Thyroid gland (tissue), 4 donors: ENCODE measurements around the gene RFPL4A. TPM values are rescaled to one million over a fixed set of nuclear protein-coding genes. Genes with fewer than 3 reads are reported as not detected.
"Not testable (repeated sequence)": the region's sequence is repeated elsewhere in the genome, so short reads cannot be mapped to it uniquely, and the experiment has no call there.

Experiments
- DNase-seq, 2 donors: peaks; one replicate each; pipeline ENCODE4 v3.0.0-alpha.2; 2019
- H3K27ac ChIP-seq, 3 donors: fragments of 200-600 bp; sonication (generic); 1 replicate in 2 of 3; 2 replicates in 1 of 3; pipeline ENCODE4 v1.5.1; 2016 to 2019; ENCODE audit warnings: mild to moderate bottlenecking in 1 of 3, moderate library complexity in 1 of 3
- H3K27me3 ChIP-seq: fragments of 200-600 bp; sonication (generic); one replicate; pipeline ENCODE4 v1.5.1; 2019
- H3K36me3 ChIP-seq, 2 donors: fragments of 200-600 bp; sonication (generic); one replicate each; pipeline ENCODE4 v1.5.1; 2016 to 2019
- H3K4me1 ChIP-seq, 2 donors: fragments of 200-600 bp; sonication (generic); one replicate each; pipeline ENCODE4 v1.5.1; 2017 to 2019
- H3K4me3 ChIP-seq, 3 donors: fragments of 200-600 bp; sonication (generic); replicated peaks in 1 of 3; 1 replicate in 2 of 3; 2 replicates in 1 of 3; pipeline ENCODE4 v1.5.1; 2016; ENCODE audit warnings: mild to moderate bottlenecking in 1 of 3
- H3K9me3 ChIP-seq: fragments of 200-600 bp; sonication (generic); one replicate; pipeline ENCODE4 v1.5.1; 2017
- CTCF ChIP-seq, 6 experiments: fragments of 200-600 bp in 3 of 6; fragments of 450-650 bp in 3 of 6; sonication (generic) in 3 of 6; IDR thresholded peaks; one replicate each; pipeline ENCODE4 v1.5.1; 2016 to 2019; ENCODE audit warnings: antibody characterized with exemption in 6 of 6, mild to moderate bottlenecking in 2 of 6, inconsistent platforms in 1 of 6, moderate library complexity in 1 of 6
- POLR2A ChIP-seq, 2 donors: fragments of 450-650 bp; IDR thresholded peaks; one replicate each; pipeline ENCODE4 v1.6.1; 2017; ENCODE audit warnings: antibody characterized with exemption in 2 of 2, mild to moderate bottlenecking in 2 of 2, moderate library complexity in 1 of 2
- WGBS, 2 donors: methylation state at CpG; one replicate each; pipeline ENCODE4 v1.1.5; 2017; 5-methylcytosine and 5-hydroxymethylcytosine counted together
- intact Hi-C: fragments of 100-400 bp; cut with DNase I; formaldehyde crosslinking; loops from one replicate; pipeline ENCODE4 v1.15.1; 2023
- total RNA-seq, 4 donors: library from RNA; depleted of rRNA; stranded (reverse); fragments of >200 nt; gene quantifications; one replicate each; pipeline ENCODE4 v1.2.3, GENCODE V29; 2016

Gene RFPL4A
- total RNA-seq, 4 donors from 2014 or later, result not detected

DNA sequence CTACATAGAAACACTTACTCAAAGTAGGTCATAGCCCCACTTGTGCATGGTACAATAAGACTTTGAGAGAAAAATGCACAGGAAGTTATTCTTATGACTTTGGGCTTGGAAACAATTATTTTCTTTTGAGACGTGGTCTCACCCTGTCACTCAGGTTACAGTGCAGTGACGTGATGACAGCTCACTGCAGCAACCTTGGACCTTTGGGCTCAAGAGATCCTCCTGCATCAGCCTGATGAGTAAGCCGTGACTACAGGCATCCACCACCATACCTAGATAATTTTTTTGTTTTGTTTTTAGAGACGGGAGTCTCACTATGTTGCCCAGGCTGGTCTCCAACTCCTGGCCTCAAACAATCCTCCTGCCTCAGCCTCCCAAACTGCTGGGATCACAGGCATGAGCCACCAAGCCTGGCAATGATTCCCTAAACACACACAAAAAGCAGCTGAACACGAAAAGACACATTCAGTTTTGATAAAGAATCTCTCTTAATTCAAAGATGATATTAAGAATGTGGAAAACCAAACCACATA lies 38.6 kb upstream of the RFPL4A start:
- Histone ChIP-seq H3K36me3 (no peaks in the 10 kb centered on the region), H3K27ac (no peak overlapping the region), H3K27me3 (no peaks in the 10 kb centered on the region), H3K9me3 (no peaks in the 10 kb centered on the region), H3K4me3 (no peak overlapping the region), H3K4me1 (no peaks in the 10 kb centered on the region)
- TF ChIP-seq CTCF (IDR thresholded peaks at IDR 0.05) (no peak), POLR2A (IDR thresholded peaks at IDR 0.05) (no peak)
- no peak for DNase-seq
- intact Hi-C loops, result no loop called here
- WGBS, 2 donors, result 53 to 61% methylated on average over 5 of the region's 5 CpGs

GRCh38 chr19:55720801-55721200 lies 38.1 kb upstream of the RFPL4A start:
- Histone ChIP-seq H3K4me1 (no peaks in the 10 kb centered on the region), H3K27ac (no peak overlapping the region), H3K9me3 (no peaks in the 10 kb centered on the region), H3K4me3 (no peak overlapping the region), H3K36me3 (no peaks in the 10 kb centered on the region), H3K27me3 (no peaks in the 10 kb centered on the region)
- intact Hi-C loops, result no loop called here
- TF ChIP-seq POLR2A (IDR thresholded peaks at IDR 0.05) (no peak), CTCF (IDR thresholded peaks at IDR 0.05) (no peak)
- WGBS, 2 donors, result 87 to 90% methylated on average over 3 of the region's 3 CpGs
- DNase-seq, result no peak

- no peak for TF ChIP-seq POLR2A (IDR thresholded peaks at IDR 0.05)
- no peak for TF ChIP-seq CTCF (IDR thresholded peaks at IDR 0.05)
- no peak overlapping the region for H3K27ac ChIP-seq
- H3K36me3 ChIP-seq, result no peaks in the 10 kb centered on the region
- 88 to 89% methylated on average over 8 of the region's 8 CpGs for WGBS, 2 donors
- no peaks in the 10 kb centered on the region for H3K9me3 ChIP-seq
- H3K4me1 ChIP-seq, result no peaks in the 10 kb centered on the region
- DNase-seq, result no peak
- intact Hi-C loops, result no loop called here
- no peak overlapping the region for H3K4me3 ChIP-seq
- H3K27me3 ChIP-seq, result no peaks in the 10 kb centered on the region
Observed at GRCh38 chr19:55723491-55723890, 35.4 kb upstream of the RFPL4A start.

DNA sequence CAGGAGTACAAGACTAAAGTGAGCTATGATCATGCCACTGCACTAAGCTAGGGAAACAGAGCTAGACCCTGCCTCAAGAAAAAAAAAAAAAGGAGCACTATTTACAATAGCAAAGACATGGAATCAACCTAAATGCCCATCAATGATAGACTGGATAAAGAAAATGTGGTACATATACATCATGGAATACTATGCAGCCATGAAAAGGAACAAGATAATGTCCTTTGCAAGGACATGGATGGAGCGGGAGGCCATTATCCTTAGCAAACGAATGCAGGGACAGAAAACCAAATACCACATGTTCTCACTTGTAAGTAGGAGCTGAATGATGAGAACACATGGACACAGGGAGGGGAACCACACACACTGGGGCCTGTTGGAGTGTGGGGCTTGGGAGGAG lies 28.5 kb upstream of the RFPL4A start:
- H3K4me3 ChIP-seq, H3K9me3 ChIP-seq, H3K27ac ChIP-seq, H3K36me3 ChIP-seq, H3K27me3 ChIP-seq, DNase-seq, intact Hi-C loops, H3K4me1 ChIP-seq: not testable (repeated sequence)
- whole genome bisulfite sequencing, 2 donors, result 73 to 85% methylated on average over 2 of the region's 2 CpGs

GRCh38 chr19:55738302-55738701 lies 20.6 kb upstream of the RFPL4A start, which contains the start of gene NLRP9:
NLRP9 (minus strand) TSS chr19:55738402; CDS start chr19:55738374, 28 bp downstream.
- no peak within 1 kb of the TSS for H3K27ac ChIP-seq
- DNase-seq, result no peak
- no peaks in the 10 kb centered on the region for H3K4me1 ChIP-seq
- TF ChIP-seq CTCF (IDR thresholded peaks at IDR 0.05) (no peak), POLR2A (IDR thresholded peaks at IDR 0.05) (no peak)
- H3K36me3 ChIP-seq, result no peaks in the 10 kb centered on the region
- H3K4me3 ChIP-seq, result no peak within 1 kb of the TSS
- H3K9me3 ChIP-seq, result no peaks in the 10 kb centered on the region
- 84 to 89% methylated on average over 3 of the region's 3 CpGs for WGBS, 2 donors
- H3K27me3 ChIP-seq, result no peaks in the 10 kb centered on the region
- intact Hi-C loops, result no loop called here

DNA sequence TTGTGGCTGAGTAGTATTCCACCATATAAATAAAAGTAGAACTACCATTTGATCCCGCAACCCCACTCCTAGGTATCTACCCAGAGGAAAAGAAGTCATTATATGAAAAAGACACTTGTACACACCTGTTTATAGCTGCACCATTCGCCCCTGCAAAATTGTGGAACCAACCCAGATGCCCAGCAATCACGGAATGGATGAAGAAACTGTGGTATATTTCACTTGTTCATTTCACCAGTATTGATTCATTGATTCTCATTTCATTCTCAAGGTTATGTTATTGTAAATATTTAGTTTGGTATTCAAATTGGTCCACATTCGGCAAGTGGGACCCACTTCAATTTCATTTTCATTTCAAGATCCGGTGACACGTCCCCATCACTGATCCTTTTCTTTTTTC lies 8.2 kb upstream of the RFPL4A start:
- TF ChIP-seq CTCF (IDR thresholded peaks at IDR 0.05) (no peak), POLR2A (IDR thresholded peaks at IDR 0.05) (no peak)
- H3K4me1 ChIP-seq, result no peaks in the 10 kb centered on the region
- DNase-seq, result no peak
- WGBS, 2 donors, result 91 to 92% methylated on average over 6 of the region's 6 CpGs
- no peaks in the 10 kb centered on the region for H3K36me3 ChIP-seq
- H3K4me3 ChIP-seq, result no peak overlapping the region
- H3K27ac ChIP-seq, result no peak overlapping the region
- no peaks in the 10 kb centered on the region for H3K27me3 ChIP-seq
- no peaks in the 10 kb centered on the region for H3K9me3 ChIP-seq
- intact Hi-C loops, result no loop called here
